H1 (cell line): ENCODE measurements around the gene INHBA. TPM values are rescaled to one million over a fixed set of nuclear protein-coding genes. Genes with fewer than 3 reads are reported as not detected.

ENCODE experiments used
- CTCF ChIA-PET: fragments of 300-600 bp; sonication (Branson Sonifier 250); formaldehyde crosslinking; loops from one replicate; lab custom pipeline; 2021; ENCODE audit not compliant: partially characterized antibody; lab: Charles Lee
- POLR2A ChIA-PET: fragments of 300-600 bp; sonication (Branson Sonifier 250); formaldehyde crosslinking; loops from one replicate; lab custom pipeline; 2021; ENCODE audit warnings: inconsistent platforms; ENCODE audit not compliant: partially characterized antibody; lab: Charles Lee
- DNase-seq, 2 experiments: peaks; one replicate each; pipeline versions ENCODE4 v3.0.0 to v3.0.0-alpha.2; 2010 to 2022; ENCODE audit warnings: low spot score in 2 of 2, low read depth in 1 of 2, mixed read lengths in 1 of 2
- FAIRE-seq: peaks from 2 replicates; lab custom pipeline; 2011; peaks lifted over from hg19 to GRCh38; lab: Jason Lieb, UNC
- H2AFZ ChIP-seq: 2 replicates; pipeline ENCODE4 v1.8.1; 2012; ENCODE audit warnings: low read length, inconsistent platforms
- H2AK5ac ChIP-seq: 2 replicates; pipeline ENCODE4 v1.6.1; 2013; ENCODE audit warnings: low read depth, low read length
- H2BK120ac ChIP-seq: replicated peaks from 2 replicates; pipeline ENCODE3; 2013; ENCODE audit warnings: low read depth, low read length, inconsistent platforms
- H2BK12ac ChIP-seq: 2 replicates; pipeline ENCODE4 v1.6.1; 2013; ENCODE audit warnings: low read depth, low read length
- H2BK15ac ChIP-seq: 2 replicates; pipeline ENCODE4 v1.6.1; 2013; ENCODE audit warnings: low read length
- H2BK20ac ChIP-seq: 2 replicates; pipeline ENCODE4 v1.6.1; 2013; ENCODE audit warnings: low read length
- H2BK5ac ChIP-seq: 2 replicates; pipeline ENCODE4 v1.6.1; 2013; ENCODE audit warnings: low read depth, low read length
- H3K14ac ChIP-seq: 2 replicates; pipeline ENCODE4 v1.6.1; 2013; ENCODE audit warnings: inconsistent platforms; ENCODE audit not compliant: insufficient read length
- H3K18ac ChIP-seq: 2 replicates; pipeline ENCODE4 v1.6.1; 2013; ENCODE audit warnings: low read length; ENCODE audit errors: extremely low read depth
- H3K23ac ChIP-seq: 2 replicates; pipeline ENCODE4 v1.6.1; 2013; ENCODE audit warnings: inconsistent platforms; ENCODE audit not compliant: insufficient read length
- H3K23me2 ChIP-seq: 2 replicates; pipeline ENCODE4 v1.6.1; 2013; ENCODE audit warnings: low read depth, low read length
- H3K27ac ChIP-seq: 2 replicates; pipeline ENCODE4 v1.6.1; 2011; ENCODE audit warnings: low read depth, low read length, inconsistent platforms
- H3K27me3 ChIP-seq, 4 experiments: replicated peaks in 1 of 4; 1 replicate in 1 of 4; 2 replicates in 3 of 4; pipeline versions ENCODE4 v1.6.1 to v1.8.1; 2011 to 2013; ENCODE audit warnings: low read length in 3 of 4, mild to moderate bottlenecking in 3 of 4, inconsistent platforms in 2 of 4, mixed read lengths in 2 of 4, moderate library complexity in 1 of 4; ENCODE audit not compliant: control insufficient read depth in 3 of 4, insufficient read depth in 3 of 4; ENCODE audit errors: extremely low read depth in 1 of 4
- H3K36me3 ChIP-seq, 4 experiments: 2 replicates each; pipeline versions ENCODE4 v1.6.1 to v1.8.1; 2011 to 2013; ENCODE audit warnings: mild to moderate bottlenecking in 4 of 4, low read length in 3 of 4, moderate library complexity in 2 of 4, control low read depth in 1 of 4, inconsistent platforms in 1 of 4; ENCODE audit not compliant: insufficient read depth in 4 of 4, control insufficient read depth in 2 of 4
- H3K4ac ChIP-seq: replicated peaks from 2 replicates; pipeline ENCODE3; 2013; ENCODE audit warnings: low read length, low read depth, mixed read lengths, inconsistent platforms; ENCODE audit not compliant: insufficient read length
- H3K4me1 ChIP-seq, 4 experiments: replicated peaks in 1 of 4; 1 replicate in 1 of 4; 2 replicates in 3 of 4; pipeline versions ENCODE4 v1.6.1 to v1.8.1; 2011 to 2013; ENCODE audit warnings: low read length in 3 of 4, inconsistent platforms in 2 of 4, mixed read lengths in 1 of 4; ENCODE audit not compliant: insufficient read depth in 4 of 4, control insufficient read depth in 3 of 4
- H3K4me2 ChIP-seq, 2 experiments: 2 replicates each; pipeline versions ENCODE4 v1.6.1 to v1.8.1; 2011 to 2013; ENCODE audit warnings: low read depth in 2 of 2, low read length in 2 of 2, control low read depth in 1 of 2, inconsistent platforms in 1 of 2, mild to moderate bottlenecking in 1 of 2; ENCODE audit not compliant: insufficient read depth in 1 of 2
- H3K4me3 ChIP-seq, 4 experiments: fragments of 200-600, 300-600 bp in 1 of 4; sonication (generic), shearing (Covaris generic), sonication (Bioruptor Twin) in 1 of 4; 2 replicates each; pipeline versions ENCODE4 v1.5.1 to v1.8.1; 2011 to 2016; ENCODE audit warnings: low read length in 4 of 4, low read depth in 3 of 4, control low read depth in 2 of 4, inconsistent platforms in 2 of 4, mild to moderate bottlenecking in 2 of 4, mixed read lengths in 1 of 4, moderate library complexity in 1 of 4; ENCODE audit not compliant: insufficient read depth in 2 of 4; ENCODE audit errors: extremely low read depth in 1 of 4
- H3K56ac ChIP-seq: replicated peaks from 2 replicates; pipeline ENCODE3; 2013; ENCODE audit warnings: low read depth, mild to moderate bottlenecking, mixed read lengths, low read length, inconsistent platforms; ENCODE audit not compliant: insufficient read length
- H3K79me1 ChIP-seq: 2 replicates; pipeline ENCODE4 v1.6.1; 2013; ENCODE audit warnings: low read depth, low read length, control low read depth
- H3K79me2 ChIP-seq, 2 experiments: 2 replicates each; pipeline versions ENCODE4 v1.6.1 to v1.8.1; 2012 to 2013; ENCODE audit warnings: low read length in 2 of 2, mild to moderate bottlenecking in 2 of 2, inconsistent platforms in 1 of 2; ENCODE audit not compliant: insufficient read depth in 2 of 2, control insufficient read depth in 1 of 2
- H3K9ac ChIP-seq, 4 experiments: replicated peaks in 1 of 4; 1 replicate in 1 of 4; 2 replicates in 3 of 4; pipeline versions ENCODE4 v1.6.1 to v1.8.1; 2011 to 2013; ENCODE audit warnings: low read depth in 3 of 4, low read length in 3 of 4, control low read depth in 2 of 4, mild to moderate bottlenecking in 2 of 4, moderate library complexity in 2 of 4, inconsistent platforms in 1 of 4; ENCODE audit errors: extremely low read depth in 1 of 4
- H3K9me3 ChIP-seq, 2 experiments: 2 replicates each; pipeline versions ENCODE4 v1.6.1 to v1.8.1; 2012 to 2013; ENCODE audit warnings: mild to moderate bottlenecking in 2 of 2, moderate library complexity in 2 of 2, control low read depth in 1 of 2, inconsistent platforms in 1 of 2, low read depth in 1 of 2, low read length in 1 of 2, mixed read lengths in 1 of 2; ENCODE audit not compliant: insufficient read depth in 2 of 2
- H4K20me1 ChIP-seq, 2 experiments: replicated peaks in 1 of 2; 2 replicates each; pipeline versions ENCODE3 to v1.8.1; 2011 to 2013; ENCODE audit warnings: inconsistent platforms in 2 of 2, low read length in 2 of 2, mild to moderate bottlenecking in 1 of 2; ENCODE audit not compliant: insufficient read depth in 2 of 2, control insufficient read depth in 1 of 2
- H4K5ac ChIP-seq: 2 replicates; pipeline ENCODE4 v1.6.1; 2013; ENCODE audit warnings: low read length, low read depth, mixed read lengths, inconsistent platforms; ENCODE audit not compliant: insufficient read length
- H4K8ac ChIP-seq: 2 replicates; pipeline ENCODE4 v1.8.0; 2013; ENCODE audit warnings: mild to moderate bottlenecking, moderate library complexity, low read length, inconsistent platforms; ENCODE audit not compliant: insufficient read depth; ENCODE audit errors: extremely low read depth
- H4K91ac ChIP-seq: replicated peaks from 2 replicates; pipeline ENCODE3; 2013; ENCODE audit warnings: low read length, mixed read lengths, inconsistent platforms; ENCODE audit not compliant: insufficient read length
- BCL11A ChIP-seq, 2 experiments: IDR thresholded peaks; one replicate each; pipeline ENCODE4 v1.6.1; 2011; ENCODE audit warnings: low read depth in 2 of 2, low read length in 2 of 2, mild to moderate bottlenecking in 2 of 2
- FOSL1 ChIP-seq: IDR thresholded peaks from 2 replicates; pipeline ENCODE4 v1.6.1; 2011; ENCODE audit warnings: mild to moderate bottlenecking, low read depth, low read length, moderate library complexity; ENCODE audit not compliant: insufficient read depth
- SAP30 ChIP-seq: fragments of 300-600 bp; sonication (generic); IDR thresholded peaks from 2 replicates; pipeline ENCODE4 v1.7.1; 2012; ENCODE audit warnings: low read length, moderate library complexity, mild to moderate bottlenecking, inconsistent platforms; ENCODE audit not compliant: insufficient read depth, insufficient replicate concordance
- SP1 ChIP-seq: IDR thresholded peaks from 2 replicates; pipeline ENCODE4 v1.6.1; 2011; ENCODE audit warnings: low read depth, low read length
- SP4 ChIP-seq: IDR thresholded peaks from 2 replicates; pipeline ENCODE4 v1.6.1; 2012; ENCODE audit warnings: low read length, inconsistent platforms
- TBP ChIP-seq: IDR thresholded peaks from 2 replicates; pipeline ENCODE4 v1.6.1; 2011; ENCODE audit warnings: low read depth, low read length, improper control_type of control experiment
- WGBS, 2 experiments: shearing (Covaris generic) in 1 of 2; methylation state at CpG; one replicate each; pipeline versions ENCODE4 v1.1.6 to v1.1.7; 2013 to 2015; ENCODE audit warnings: low lambda C conversion rate in 2 of 2, mixed read lengths in 2 of 2, inconsistent platforms in 1 of 2, low coverage in 1 of 2, missing lambda C conversion rate in 1 of 2; ENCODE audit not compliant: insufficient replicate concordance in 2 of 2, insufficient coverage in 1 of 2, insufficient read length in 1 of 2; ENCODE audit errors: extremely low coverage in 1 of 2, missing lambda C conversion rate in 1 of 2; 5-methylcytosine and 5-hydroxymethylcytosine counted together
- polyA plus RNA-seq, 7 experiments: library from polyadenylated mRNA; depleted of rRNA in 3 of 7; stranded (reverse) in 5 of 7; unstranded in 2 of 7; fragments of >200 nt in 5 of 7; fragments of 200-250 nt in 2 of 7; gene quantifications; 1 replicate in 5 of 7; 2 replicates in 1 of 7; 4 replicates in 1 of 7; pipeline versions ENCODE4 v1.2.1 to v1.2.3, GENCODE V29; 2011 to 2013; ENCODE audit warnings: missing spikeins in 2 of 7, mixed read lengths in 2 of 7
- total RNA-seq: library from RNA; stranded (reverse); fragmentation: NEBNext Ultra II Directional; extraction: Animal tissue kit (Norgen Biotek cat#: 25700); gene quantifications from 2 replicates; pipeline ENCODE4 v1.2.1, GENCODE V29; 2021

INHBA gene
- total and polyA plus RNA-seq, 2 of the 8 experiments (the other 6 are each of a cell fraction or from before 2014, with no cell fraction given): 1.1 to 2.7 TPM

DNA sequence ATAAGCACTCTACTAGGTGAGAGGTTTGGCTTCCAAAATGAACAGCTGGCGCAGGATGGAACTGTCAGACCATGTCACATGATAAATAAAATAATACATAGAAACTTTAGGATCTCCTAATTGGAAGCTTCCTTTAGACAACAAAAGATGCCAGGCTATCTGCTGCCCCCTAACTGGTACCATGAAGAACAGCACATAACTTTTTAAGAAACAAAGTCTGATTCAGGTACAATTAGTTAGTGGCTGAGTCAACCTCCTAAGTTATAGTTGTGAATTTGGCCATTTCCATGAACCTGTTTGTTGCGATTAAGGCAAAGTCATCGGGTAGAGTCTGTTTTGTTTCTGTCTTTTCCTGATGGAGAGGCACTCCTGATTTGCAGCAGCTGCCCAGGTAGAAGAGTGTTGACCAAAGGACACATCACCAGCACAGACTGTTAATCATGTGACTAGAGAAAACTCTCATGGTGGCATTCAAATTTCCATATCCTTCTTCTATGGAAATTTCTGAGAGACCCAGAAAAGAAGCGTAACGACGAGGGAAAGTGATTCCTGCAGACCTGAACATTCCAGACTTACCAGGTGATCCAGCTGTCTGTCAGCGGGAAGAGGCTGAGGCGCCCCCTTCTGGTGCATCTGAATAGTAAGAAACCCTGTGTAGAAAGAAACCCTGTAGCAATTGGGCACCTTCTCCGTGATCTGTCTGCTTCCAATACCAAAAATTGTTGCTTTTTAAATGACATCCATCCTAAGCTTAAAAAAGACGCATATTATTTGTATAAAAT lies 8.6 kb upstream of the INHBA start:
- Histone ChIP-seq H2BK12ac (no peak overlapping the region), H2BK20ac (no peak overlapping the region), H3K4me2 (peak overlapping the region in 1 of 2 experiments; percentile 37; a peak in 3 of 4 replicates), H4K20me1 (no peaks in the 10 kb centered on the region), H2BK15ac (no peak overlapping the region), H3K27me3 (peaks cover 3 to 7% (median 6%) of the 10 kb centered on the region in 4 experiments; a peak in 6 of 7 replicates), H3K4me1 (peaks cover 0 to 2% (median under 1%) of the 10 kb centered on the region in 4 experiments; a peak in 2 of 7 replicates), H4K91ac (no peak overlapping the region), H3K27ac (no peak overlapping the region), H3K18ac (no peak overlapping the region), H3K56ac (no peak overlapping the region), H3K14ac (no peak overlapping the region), H3K23ac (no peak overlapping the region), H2AK5ac (no peak overlapping the region), H3K9me3 (no peaks in the 10 kb centered on the region), H3K36me3 (no peaks in the 10 kb centered on the region), H3K79me1 (no peaks in the 10 kb centered on the region), H2AFZ (no peak overlapping the region), H2BK5ac (no peak overlapping the region), H2BK120ac (no peak overlapping the region), H3K23me2 (no peaks in the 10 kb centered on the region), H4K8ac (no peak overlapping the region), H4K5ac (no peak overlapping the region), H3K4me3 (peak overlapping the region in 2 of 4 experiments; percentile 10 to 42; a peak in 4 of 8 replicates), H3K79me2 (no peaks in the 10 kb centered on the region), H3K9ac (no peak overlapping the region), H3K4ac (no peak overlapping the region)
- DNase-seq (peak in 1 of 2 experiments; percentile 82), FAIRE-seq (peak; percentile 84)
- ChIA-PET CTCF (interaction anchor here (0.6 to 4.3 kb wide), 66 partner anchors 9 to 1445 kb away, joined by 3 to 35 read pairs (median 4); partner anchors contain the start of gene INHBA), POLR2A (no interaction called here)
- 29% methylated on average over 10 of the region's 10 CpGs; no CpG with 5 or more reads in 1 of the 2 experiments for WGBS, 2 experiments
- TF ChIP-seq SP1 (no peak), TBP (no peak), SAP30 (peak; percentile 42), FOSL1 (no peak), BCL11A (IDR thresholded peaks at IDR 0.05; ENCODE audit: low read depth in 2 of 2, low read length in 2 of 2) (no peak), SP4 (peak; percentile 59; the same call in 1 of the 2 replicates)
